SK-N-SH treated with all-trans-retinoic acid at 6 μM for 48 hours (cell line): ENCODE measurements around the gene FHIT.

ENCODE experiments used
- ATAC-seq: fragments of 200-7000 bp; cut with Tn5 transposase; 3 replicates; pipeline ENCODE4 v1.9.1; 2020; ENCODE audit warnings: mild to moderate bottlenecking, moderate library complexity
- ARNTL ChIP-seq: fragments of 450-650 bp; formaldehyde crosslinking; IDR thresholded peaks from 2 replicates; pipeline ENCODE4 v1.5.0; 2020; ENCODE audit warnings: low read depth, mild to moderate bottlenecking, moderate library complexity, borderline replicate concordance
- BACH2 ChIP-seq: fragments of 250-450 bp; sonication (Bioruptor Pico); IDR thresholded peaks from 2 replicates; pipeline ENCODE4 v1.9.0; 2021; ENCODE audit warnings: mild to moderate bottlenecking, borderline replicate concordance
- CREB5 ChIP-seq: fragments of 250-450 bp; sonication (Bioruptor Pico); IDR thresholded peaks from 2 replicates; pipeline ENCODE4 v1.5.1; 2020; ENCODE audit warnings: low read depth, mild to moderate bottlenecking, moderate library complexity
- CSDC2 ChIP-seq: fragments of 250-450 bp; sonication (Bioruptor Pico); IDR thresholded peaks from 2 replicates; pipeline ENCODE4 v1.5.0; 2020; ENCODE audit warnings: mild to moderate bottlenecking, moderate library complexity
- CSRNP3 ChIP-seq: fragments of 250-450 bp; sonication (Bioruptor Pico); IDR thresholded peaks from 2 replicates; pipeline ENCODE4 v1.5.1; 2021; ENCODE audit warnings: mild to moderate bottlenecking, moderate library complexity
- GLIS3 ChIP-seq: fragments of 250-450 bp; sonication (Bioruptor Pico); IDR thresholded peaks from 2 replicates; pipeline ENCODE4 v1.5.0; 2020; ENCODE audit warnings: mild to moderate bottlenecking, moderate library complexity
- ISL1 ChIP-seq: fragments of 250-450 bp; sonication (Bioruptor Pico); IDR thresholded peaks from 2 replicates; pipeline ENCODE4 v2.1.2; 2022; ENCODE audit warnings: mild to moderate bottlenecking, moderate library complexity
- OSR1 ChIP-seq: fragments of 250-450 bp; sonication (Bioruptor Pico); IDR thresholded peaks from 2 replicates; pipeline ENCODE4 v1.8.0; 2022; ENCODE audit warnings: moderate library complexity, mild to moderate bottlenecking, inconsistent platforms
- PATZ1 ChIP-seq: fragments of 250-450 bp; sonication (Bioruptor Pico); IDR thresholded peaks from 2 replicates; pipeline ENCODE4 v1.8.0; 2020; ENCODE audit warnings: mild to moderate bottlenecking, moderate library complexity, borderline replicate concordance
- POU6F1 ChIP-seq: fragments of 250-450 bp; sonication (Bioruptor Pico); IDR thresholded peaks from 2 replicates; pipeline ENCODE4 v1.8.0; 2021; ENCODE audit warnings: low read depth, mild to moderate bottlenecking, moderate library complexity, borderline replicate concordance
- PPARA ChIP-seq: fragments of 250-450 bp; sonication (Bioruptor Pico); IDR thresholded peaks from 2 replicates; pipeline ENCODE4 v1.5.0; 2020; ENCODE audit warnings: mild to moderate bottlenecking, borderline replicate concordance
- RARB ChIP-seq: fragments of 250-450 bp; sonication (Bioruptor Pico); IDR thresholded peaks from 2 replicates; pipeline ENCODE4 v1.8.0; 2021; ENCODE audit warnings: mild to moderate bottlenecking, moderate library complexity
- SNAI2 ChIP-seq: fragments of 250-450 bp; sonication (Bioruptor Pico); IDR thresholded peaks from 2 replicates; pipeline ENCODE4 v1.5.0; 2020; ENCODE audit warnings: mild to moderate bottlenecking, moderate library complexity
- TOX ChIP-seq: fragments of 250-450 bp; sonication (Bioruptor Pico); IDR thresholded peaks from 2 replicates; pipeline ENCODE4 v1.8.0; 2021; ENCODE audit warnings: mild to moderate bottlenecking, moderate library complexity, borderline replicate concordance
- TSHZ2 ChIP-seq: fragments of 250-450 bp; sonication (Bioruptor Pico); IDR thresholded peaks from 2 replicates; pipeline ENCODE4 v1.5.0; 2020; ENCODE audit warnings: mild to moderate bottlenecking, moderate library complexity
- ZC3H10 ChIP-seq: fragments of 250-450 bp; sonication (Bioruptor Pico); IDR thresholded peaks from 2 replicates; pipeline ENCODE4 v1.5.1; 2021; ENCODE audit warnings: mild to moderate bottlenecking, moderate library complexity
- ZFP3 ChIP-seq: fragments of 250-450 bp; sonication (Bioruptor Pico); IDR thresholded peaks from 2 replicates; pipeline ENCODE4 v1.5.0; 2020; ENCODE audit warnings: mild to moderate bottlenecking, moderate library complexity
- ZFP30 ChIP-seq: fragments of 450-650 bp; formaldehyde crosslinking; IDR thresholded peaks from 2 replicates; pipeline ENCODE4 v1.5.0; 2022; ENCODE audit warnings: mild to moderate bottlenecking, moderate library complexity
- ZNF565 ChIP-seq: fragments of 450-650 bp; formaldehyde crosslinking; conservative IDR thresholded peaks from 2 replicates; pipeline ENCODE4 v1.5.0; 2020; ENCODE audit warnings: low read depth, mild to moderate bottlenecking, moderate library complexity
- ZNF8 ChIP-seq: fragments of 450-650 bp; formaldehyde crosslinking; IDR thresholded peaks from 2 replicates; pipeline ENCODE4 v1.5.0; 2020; ENCODE audit warnings: mild to moderate bottlenecking, moderate library complexity

The FHIT gene

GRCh38 chr3:60610441-60611112 is 640.7 kb downstream of the FHIT start:
- no peak for TF ChIP-seq TSHZ2 (CRISPR knock-in tag)
- no peak for TF ChIP-seq ARNTL (CRISPR knock-in tag)
- TF ChIP-seq BACH2 (CRISPR knock-in tag) = no peak
- TF ChIP-seq ISL1 (CRISPR knock-in tag) = peak; percentile 21; the same call in 1 of the 2 replicates
- ATAC-seq = no peak; the same call in 2 of the 3 replicates

GRCh38 chr3:60609446-60609845 is 641.8 kb downstream of the FHIT start:
- no peak for TF ChIP-seq ZNF8 (CRISPR knock-in tag)
- TF ChIP-seq RARB (CRISPR knock-in tag) = no peak
- TF ChIP-seq TOX (CRISPR knock-in tag) = no peak
- no peak for TF ChIP-seq PATZ1 (CRISPR knock-in tag)
- no peak for TF ChIP-seq ISL1 (CRISPR knock-in tag)
- no peak for TF ChIP-seq GLIS3 (CRISPR knock-in tag)
- no peak for TF ChIP-seq CSDC2
- no peak for TF ChIP-seq SNAI2 (CRISPR knock-in tag)
- no peak for TF ChIP-seq CSRNP3
- TF ChIP-seq ZFP3 (CRISPR knock-in tag) = no peak
- TF ChIP-seq ZC3H10 (CRISPR knock-in tag) = no peak
- TF ChIP-seq BACH2 (CRISPR knock-in tag) = no peak
- no peak for TF ChIP-seq PPARA (CRISPR knock-in tag)
- TF ChIP-seq CREB5 (CRISPR knock-in tag) = no peak
- no peak for TF ChIP-seq OSR1 (CRISPR knock-in tag)
- TF ChIP-seq, all 23 proteins: peak for 0
- no peak for ATAC-seq

- no peak for ATAC-seq
- no peak for TF ChIP-seq TOX (CRISPR knock-in tag)
- no peak for TF ChIP-seq TSHZ2 (CRISPR knock-in tag)
- TF ChIP-seq ZNF565 (CRISPR knock-in tag) = no peak
- no peak for TF ChIP-seq ZFP3 (CRISPR knock-in tag)
- TF ChIP-seq SNAI2 (CRISPR knock-in tag) = no peak
- no peak for TF ChIP-seq ZFP30 (CRISPR knock-in tag)
- no peak for TF ChIP-seq CREB5 (CRISPR knock-in tag)
- no peak for TF ChIP-seq PPARA (CRISPR knock-in tag)
- TF ChIP-seq POU6F1 (CRISPR knock-in tag) = no peak
- TF ChIP-seq ISL1 (CRISPR knock-in tag) = no peak
- no peak for TF ChIP-seq ARNTL (CRISPR knock-in tag)
Measured at GRCh38 chr3:60603860-60604259, 647.4 kb downstream of the FHIT start.
